Fibroblast of peridontal ligament (primary cell): ENCODE measurements around the gene TRPM1.

ENCODE experiments used
- DNase-seq: peaks from one replicate; pipeline ENCODE4 v3.0.0-alpha.2; 2010; ENCODE audit errors: extremely low read depth

Gene TRPM1

GRCh38 chr15:31083370-31083780 lies 18.1 kb downstream of the TRPM1 start:
- DNase-seq: no peak

DNA sequence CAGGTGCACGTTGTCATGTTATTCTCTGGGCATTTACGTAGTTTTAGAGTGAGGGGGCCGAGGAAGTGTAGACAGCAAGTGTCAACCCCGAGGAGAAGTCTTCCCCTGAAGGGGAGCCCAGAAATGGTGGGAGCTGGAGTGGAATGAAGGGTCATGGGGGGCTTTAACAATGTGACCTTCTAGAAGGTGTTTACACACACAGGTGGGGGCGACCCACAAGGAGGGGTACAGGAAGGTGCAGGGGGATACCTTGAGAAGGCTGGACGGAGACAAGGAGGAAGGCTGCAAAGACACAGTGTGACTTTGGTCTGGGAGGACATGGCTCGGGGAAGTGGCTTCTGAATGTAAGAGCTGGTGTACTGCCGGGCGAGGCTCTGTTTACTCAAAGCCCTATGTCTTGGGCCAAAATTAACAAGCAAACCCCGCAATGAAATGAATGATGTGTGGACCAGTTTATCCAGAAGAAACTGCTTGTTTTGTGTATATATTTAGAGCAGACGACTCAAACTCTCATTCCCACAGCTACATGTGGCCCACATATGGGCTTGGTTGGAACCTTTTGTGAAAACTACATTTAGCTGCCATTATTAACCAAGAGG lies 18.7 kb downstream of the TRPM1 start:
- DNase-seq: peak; percentile 57

DNA sequence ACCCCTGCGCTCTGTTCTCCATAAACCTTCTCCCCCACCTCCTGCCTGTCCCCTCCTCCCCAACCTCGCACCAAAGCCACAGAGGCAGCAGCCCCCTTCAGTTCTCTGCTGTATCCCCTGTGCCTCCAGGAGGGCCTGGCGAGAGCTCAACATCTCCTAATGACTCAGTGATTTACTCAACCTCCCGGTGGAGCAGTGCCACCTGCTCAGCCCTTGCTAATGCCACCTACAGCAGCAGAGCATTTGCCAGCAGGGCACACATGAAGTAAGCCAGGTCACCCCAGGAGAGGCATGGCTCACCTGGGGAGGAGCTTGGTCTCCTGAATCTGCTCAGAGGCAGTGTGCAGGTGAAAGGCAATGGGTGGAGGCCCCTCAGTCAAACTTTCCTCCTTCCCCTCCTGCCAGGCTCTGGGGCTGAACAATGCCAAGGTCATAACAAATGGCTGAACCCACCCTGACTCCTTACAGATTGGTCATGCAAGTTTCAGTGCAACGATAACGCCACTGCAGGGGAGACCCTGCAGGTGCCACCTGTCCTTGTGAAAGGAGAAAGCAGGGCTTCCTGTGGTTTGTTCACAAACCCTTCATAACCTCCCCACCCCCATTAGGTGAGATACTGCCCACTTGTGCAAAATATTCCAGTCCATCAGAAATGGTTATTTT lies 19.8 kb downstream of the TRPM1 start:
- no peak for DNase-seq

GRCh38 chr15:31081056-31081455 lies 20.5 kb downstream of the TRPM1 start:
- no peak for DNase-seq

GRCh38 chr15:31080591-31081014 lies 20.9 kb downstream of the TRPM1 start:
- no peak for DNase-seq

DNA sequence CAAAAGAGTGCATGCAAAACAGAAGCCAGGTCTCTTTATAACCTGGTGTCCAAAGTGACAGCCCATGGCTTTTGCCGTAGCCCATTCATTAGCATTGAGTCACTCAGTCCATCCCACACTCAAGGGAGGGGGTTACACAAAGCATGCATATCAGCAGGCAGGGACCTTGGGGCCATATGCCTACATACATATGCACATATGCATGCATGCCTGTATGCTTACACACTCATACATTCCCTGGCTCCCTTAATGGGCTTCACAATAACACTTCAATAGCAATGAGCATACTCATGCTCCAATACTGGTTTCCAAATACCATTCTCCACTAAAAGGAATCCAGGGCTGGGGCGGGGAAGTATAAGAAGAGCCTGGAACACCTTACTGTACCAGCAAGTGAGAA lies 22.0 kb downstream of the TRPM1 start:
- DNase-seq: peak; percentile 85

DNA sequence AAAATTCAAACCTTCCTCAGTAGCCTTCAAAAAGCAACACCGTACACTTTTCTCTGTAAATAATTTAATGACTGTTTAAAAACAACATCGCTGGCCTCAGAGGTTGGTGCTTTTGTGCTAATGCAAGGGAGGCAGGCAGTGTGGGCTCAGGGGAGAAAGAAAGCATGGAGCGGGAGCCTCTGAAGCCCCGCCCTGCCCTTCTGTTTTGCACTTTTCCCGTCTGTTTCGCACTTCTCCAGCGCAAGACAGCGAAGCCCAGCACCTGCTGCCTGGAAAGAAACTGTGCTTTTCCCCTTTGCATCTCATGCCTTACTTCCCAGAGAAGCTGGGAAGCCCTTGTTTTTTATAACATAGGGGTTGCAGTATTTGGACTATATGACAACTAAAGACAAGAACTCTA lies 23.1 kb downstream of the TRPM1 start:
- no peak for DNase-seq

DNA sequence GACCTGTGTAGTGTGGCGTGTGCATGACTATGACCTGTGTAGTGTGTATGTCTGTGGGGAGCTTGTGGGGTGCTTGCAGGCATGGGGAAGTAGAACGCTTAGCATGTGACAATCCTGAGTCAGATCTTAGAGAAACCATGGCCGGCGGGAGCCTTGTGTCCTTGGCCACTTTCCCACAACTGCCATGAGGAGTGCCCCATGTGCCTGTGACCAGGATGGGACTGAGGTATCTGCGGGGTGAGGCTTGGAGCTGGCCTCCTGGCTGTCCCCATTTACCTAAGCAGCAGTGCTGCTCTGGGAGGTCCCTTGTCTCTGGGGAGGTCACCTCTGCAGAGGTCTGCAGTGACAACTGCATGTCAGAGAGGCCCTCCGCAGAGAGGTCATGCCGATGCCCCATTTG lies 23.6 kb downstream of the TRPM1 start:
- DNase-seq: no peak

DNA sequence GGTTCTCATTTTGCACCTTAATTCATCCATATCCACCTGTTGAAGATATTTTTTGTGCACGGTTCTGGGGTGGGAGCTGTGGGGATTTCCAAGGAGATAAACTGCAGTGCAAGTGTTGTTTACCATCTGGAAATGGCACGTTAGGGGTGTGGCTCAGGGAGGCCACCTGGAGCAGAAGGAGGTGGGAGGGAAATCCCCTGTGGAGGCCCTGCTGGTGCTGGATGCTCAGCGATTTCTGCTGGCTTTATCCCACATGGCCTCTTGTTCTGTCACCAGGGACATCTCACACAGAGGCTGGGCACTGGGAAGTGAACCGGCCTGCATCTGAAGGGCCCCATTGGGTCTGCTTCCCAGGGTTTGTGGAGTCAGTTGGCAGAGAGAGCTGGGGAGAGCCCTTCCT lies 24.3 kb downstream of the TRPM1 start:
- no peak for DNase-seq

DNA sequence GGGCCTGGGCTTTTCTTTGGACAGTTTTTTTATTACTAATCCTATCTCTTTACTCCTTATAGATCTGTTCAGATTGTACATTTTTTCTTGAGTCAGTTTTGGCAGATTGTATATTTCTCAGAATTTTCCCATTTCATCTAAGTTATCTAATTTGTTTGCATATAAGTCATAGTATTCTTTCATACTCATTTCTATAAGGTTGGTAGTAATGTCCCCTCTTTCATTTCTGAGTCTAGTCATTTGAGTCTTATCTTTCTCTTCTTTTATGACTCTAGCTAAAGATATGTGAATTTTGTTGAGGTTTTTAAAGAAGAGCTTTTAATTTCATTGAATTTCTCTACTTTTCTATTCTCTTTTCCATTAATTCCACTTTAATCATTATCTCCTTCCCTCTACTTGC lies 27.2 kb downstream of the TRPM1 start:
- DNase-seq: no peak

DNA sequence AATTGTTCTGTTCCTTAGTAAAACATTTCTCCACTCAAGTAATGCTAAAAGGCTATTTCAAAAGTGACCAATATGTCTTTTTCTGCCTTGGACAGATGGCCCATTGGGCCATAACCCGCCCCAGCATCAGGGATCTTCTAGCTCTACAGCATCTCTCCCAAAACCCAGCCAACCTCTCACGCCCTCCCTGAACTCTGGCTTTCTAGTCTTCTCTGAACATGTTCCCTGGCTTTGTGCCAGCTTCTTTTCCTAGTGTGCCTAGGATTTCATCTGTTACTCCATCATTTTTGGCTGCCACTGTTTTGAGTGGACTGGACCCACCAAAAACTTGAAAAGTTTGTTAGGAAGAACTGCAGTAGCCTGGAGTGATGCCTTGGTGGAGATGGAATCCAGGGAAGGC lies 30.7 kb downstream of the TRPM1 start:
- no peak for DNase-seq

- peak; percentile 68 for DNase-seq
These were observed 32.0 kb downstream of the TRPM1 start for GRCh38 chr15:31069360-31070000.

DNA sequence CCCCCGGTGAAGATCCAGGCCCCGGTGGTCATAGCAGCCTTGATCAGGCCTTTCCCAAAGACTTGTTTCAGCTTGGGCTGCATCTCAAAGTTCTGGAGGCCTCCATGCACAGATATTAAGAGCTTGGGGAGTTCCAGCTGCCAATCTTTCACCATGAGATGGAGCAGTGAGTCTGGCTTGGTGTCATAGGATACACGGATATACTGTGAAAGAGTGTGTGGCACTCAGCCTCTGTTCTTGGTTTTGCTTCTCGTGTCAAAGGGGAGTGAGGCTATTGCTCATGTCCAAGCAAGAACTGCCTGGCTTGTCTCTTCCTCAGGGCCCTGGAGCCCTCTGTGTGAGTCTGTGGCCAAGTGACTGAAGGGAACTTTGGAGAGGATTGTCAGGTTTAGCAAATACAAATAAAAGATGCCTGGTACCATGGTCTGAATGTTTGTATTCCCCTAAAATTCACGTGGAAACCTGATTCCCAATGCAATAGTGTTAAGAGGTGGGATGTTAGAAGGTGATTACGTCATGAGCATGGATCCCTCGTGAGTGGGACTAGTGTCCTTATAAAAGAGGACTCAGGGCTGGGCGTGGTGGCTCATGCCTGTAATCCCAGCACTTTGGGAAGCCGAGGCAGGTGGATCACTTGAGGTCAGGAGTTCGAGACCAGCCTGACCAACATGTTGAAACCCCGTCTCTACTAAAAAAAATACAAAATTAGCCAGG lies 33.5 kb downstream of the TRPM1 start:
- DNase-seq: no peak

- no peak for DNase-seq
These were observed 35.7 kb downstream of the TRPM1 start for GRCh38 chr15:31065824-31066223.

DNA sequence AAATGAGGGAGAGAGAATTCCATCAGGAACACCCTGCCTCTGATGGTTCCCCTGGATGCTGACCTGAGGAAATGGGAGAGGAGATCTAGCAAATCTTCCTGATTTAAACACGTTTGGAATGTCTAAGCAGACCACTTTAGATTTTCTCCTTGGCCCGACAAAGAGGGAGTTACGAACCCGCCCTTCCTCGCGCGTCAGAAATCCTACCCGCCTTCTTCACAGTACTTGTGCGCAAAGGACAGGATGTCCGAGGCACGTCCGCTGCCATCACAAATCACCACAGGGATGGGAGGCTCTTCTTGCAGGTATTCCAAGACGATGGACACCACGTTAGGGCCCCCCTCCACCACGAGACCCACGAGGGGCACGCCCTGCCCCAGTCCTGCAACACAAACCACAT lies 38.6 kb downstream of the TRPM1 start:
- peak; percentile 45 for DNase-seq

- DNase-seq: peak; percentile 73
These were observed 39.1 kb downstream of the TRPM1 start for GRCh38 chr15:31062310-31062847.

DNA sequence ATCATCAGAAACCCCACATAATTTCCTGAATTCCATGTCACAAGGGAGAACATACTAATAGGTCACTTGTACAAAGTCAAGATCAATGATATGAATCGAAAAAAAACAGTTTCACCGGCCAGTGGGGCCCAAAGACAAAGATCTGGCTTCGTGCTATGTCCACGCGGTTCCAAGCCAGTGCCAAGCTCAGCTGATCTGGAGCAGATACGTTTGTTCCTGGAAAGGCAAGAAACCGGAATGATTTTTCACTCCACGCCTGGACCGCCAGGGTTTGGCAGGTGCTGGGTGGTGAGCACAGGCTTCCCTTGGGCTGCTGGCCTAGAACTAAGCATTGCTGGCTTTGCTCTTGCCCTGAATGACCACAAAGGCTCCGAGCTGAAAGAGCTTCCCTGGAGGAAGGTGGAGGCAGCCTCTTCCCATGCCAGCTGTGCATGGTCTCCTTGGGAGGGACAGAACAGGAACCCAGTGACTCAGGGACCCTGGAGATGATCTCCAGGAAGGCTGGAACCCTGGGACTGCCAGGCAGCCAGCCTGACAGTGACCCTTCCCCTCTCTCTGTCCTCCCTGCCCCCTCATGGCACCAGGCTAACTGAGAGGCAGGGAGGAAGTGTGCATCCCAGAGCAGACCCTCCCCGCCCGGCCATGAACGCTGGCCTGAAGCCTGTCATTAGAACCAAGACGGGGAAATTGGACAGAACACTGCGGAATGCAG lies 40.9 kb downstream of the TRPM1 start:
- DNase-seq: no peak

- no peak for DNase-seq
These were observed 43.1 kb downstream of the TRPM1 start for GRCh38 chr15:31058236-31058962.

- no peak for DNase-seq
These were observed 49.9 kb downstream of the TRPM1 start for GRCh38 chr15:31051496-31052080.

DNA sequence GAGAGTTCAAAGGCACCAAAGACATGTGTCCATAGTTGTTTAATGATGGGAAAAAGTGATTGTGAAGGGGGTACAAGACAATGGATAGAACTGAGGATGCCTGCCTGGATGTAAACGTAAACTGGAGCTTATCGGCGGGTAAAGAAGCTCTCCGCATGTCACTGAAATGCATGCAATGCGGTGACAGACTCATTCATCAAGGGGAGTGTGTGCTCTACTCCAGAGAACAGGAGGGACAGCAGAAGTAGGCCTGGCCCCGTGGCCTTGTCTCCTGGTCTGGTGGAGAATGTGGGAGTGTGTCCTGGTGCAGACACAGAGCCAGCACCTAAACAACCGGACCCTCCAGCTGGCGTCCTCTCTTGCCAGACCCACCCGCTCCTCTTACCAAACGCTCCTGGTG lies 50.6 kb downstream of the TRPM1 start:
- DNase-seq: no peak
